Astrocyte (in vitro differentiated cells and primary cell): ENCODE data around the gene MAPKAP1.

Source experiments
- EZH2 ChIP-seq: IDR thresholded peaks from 2 replicates; pipeline ENCODE4 v1.6.1; 2012; ENCODE audit warnings: mild to moderate bottlenecking, low read length, inconsistent platforms; ENCODE audit not compliant: insufficient read depth
- TF ChIP-seq, protein P1 (sequence below): IDR thresholded peaks from 2 replicates; pipeline ENCODE4 v1.5.1; 2011; ENCODE audit warnings: low read depth, mild to moderate bottlenecking, inconsistent platforms, low read length, moderate library complexity; ENCODE audit not compliant: insufficient read depth

DNA sequence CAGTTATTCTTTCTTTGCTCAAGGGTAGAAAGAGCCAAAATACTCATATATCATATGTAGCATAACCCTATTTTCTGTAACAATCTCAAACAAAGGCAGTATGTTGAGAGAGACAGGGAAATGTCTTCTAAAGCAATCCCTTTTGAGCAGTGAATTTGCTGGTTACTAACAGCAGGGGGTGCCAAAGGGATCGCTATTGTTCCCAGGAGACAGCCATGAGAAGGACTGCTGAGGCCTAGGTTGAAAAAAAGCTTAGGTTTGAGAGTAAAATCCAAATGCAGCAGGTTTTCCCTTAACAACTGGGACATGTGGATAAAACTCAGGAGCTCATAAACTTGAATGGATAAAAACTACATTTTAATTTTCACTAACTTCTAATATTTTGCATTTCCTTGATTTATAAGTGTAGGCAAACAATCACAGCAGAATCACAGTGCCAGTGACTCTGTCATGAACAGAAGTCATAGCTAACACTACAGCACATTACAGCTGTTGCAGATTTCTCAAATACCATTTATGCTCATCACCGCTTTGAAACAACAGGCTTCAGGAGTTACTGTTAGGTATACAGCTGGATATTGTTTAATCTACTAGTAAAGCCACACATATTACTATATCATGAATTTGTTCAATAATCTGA lies 148.4 kb downstream of the MAPKAP1 start:
- no peak for TF ChIP-seq EZH2
- TF ChIP-seq, protein P1, sequence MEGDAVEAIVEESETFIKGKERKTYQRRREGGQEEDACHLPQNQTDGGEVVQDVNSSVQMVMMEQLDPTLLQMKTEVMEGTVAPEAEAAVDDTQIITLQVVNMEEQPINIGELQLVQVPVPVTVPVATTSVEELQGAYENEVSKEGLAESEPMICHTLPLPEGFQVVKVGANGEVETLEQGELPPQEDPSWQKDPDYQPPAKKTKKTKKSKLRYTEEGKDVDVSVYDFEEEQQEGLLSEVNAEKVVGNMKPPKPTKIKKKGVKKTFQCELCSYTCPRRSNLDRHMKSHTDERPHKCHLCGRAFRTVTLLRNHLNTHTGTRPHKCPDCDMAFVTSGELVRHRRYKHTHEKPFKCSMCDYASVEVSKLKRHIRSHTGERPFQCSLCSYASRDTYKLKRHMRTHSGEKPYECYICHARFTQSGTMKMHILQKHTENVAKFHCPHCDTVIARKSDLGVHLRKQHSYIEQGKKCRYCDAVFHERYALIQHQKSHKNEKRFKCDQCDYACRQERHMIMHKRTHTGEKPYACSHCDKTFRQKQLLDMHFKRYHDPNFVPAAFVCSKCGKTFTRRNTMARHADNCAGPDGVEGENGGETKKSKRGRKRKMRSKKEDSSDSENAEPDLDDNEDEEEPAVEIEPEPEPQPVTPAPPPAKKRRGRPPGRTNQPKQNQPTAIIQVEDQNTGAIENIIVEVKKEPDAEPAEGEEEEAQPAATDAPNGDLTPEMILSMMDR: peak; percentile 94
